ENCODE measurements around the gene KCNC3.
A peak's percentile ranks its signal among the peaks of the same experiment; 100 is the strongest.

Gene KCNC3

GRCh38 chr19:50317115-50317514 is 12.1 kb downstream of the KCNC3 start:
- no peak for DNase-seq (ENCODE audit: extremely low read depth, insufficient read length)
- TF ChIP-seq CTCF (IDR thresholded peaks at IDR 0.05; ENCODE audit: insufficient read depth, low read length, poor library complexity, severe bottlenecking) = no peak
- Histone ChIP-seq H3K27me3 (replicated peaks; ENCODE audit: control insufficient read depth, insufficient read depth, low read length) (peaks cover 5% of the 10 kb centered on the region), H3K36me3 (ENCODE audit: control insufficient read depth, insufficient read depth, low read length) (no peaks in the 10 kb centered on the region), H3K4me3 (replicated peaks; ENCODE audit: low read depth, low read length) (no peak overlapping the region)

GRCh38 chr19:50315773-50316448 is 13.3 kb downstream of the KCNC3 start:
- Histone ChIP-seq H3K27me3 (replicated peaks; ENCODE audit: control insufficient read depth, insufficient read depth, low read length) (peaks cover 5% of the 10 kb centered on the region), H3K4me3 (replicated peaks; ENCODE audit: low read depth, low read length) (peak overlapping the region; percentile 33), H3K36me3 (ENCODE audit: control insufficient read depth, insufficient read depth, low read length) (no peaks in the 10 kb centered on the region)
- peak; percentile 3 for TF ChIP-seq CTCF (IDR thresholded peaks at IDR 0.05; ENCODE audit: insufficient read depth, low read length, poor library complexity, severe bottlenecking)
- peak; percentile 68 for DNase-seq (ENCODE audit: extremely low read depth, insufficient read length)

- H3K36me3 ChIP-seq (ENCODE audit: control insufficient read depth, insufficient read depth, low read length) = no peaks in the 10 kb centered on the region
- H3K4me3 ChIP-seq (replicated peaks; ENCODE audit: low read depth, low read length) = no peak overlapping the region
- TF ChIP-seq CTCF (IDR thresholded peaks at IDR 0.05; ENCODE audit: insufficient read depth, low read length, poor library complexity, severe bottlenecking) = no peak
- H3K27me3 ChIP-seq (replicated peaks; ENCODE audit: control insufficient read depth, insufficient read depth, low read length) = peaks cover 5% of the 10 kb centered on the region
- DNase-seq (ENCODE audit: extremely low read depth, insufficient read length) = no peak
These were observed 14.2 kb downstream of the KCNC3 start for GRCh38 chr19:50314724-50315708.

- TF ChIP-seq CTCF (IDR thresholded peaks at IDR 0.05; ENCODE audit: insufficient read depth, low read length, poor library complexity, severe bottlenecking) = no peak
- H3K36me3 ChIP-seq (ENCODE audit: control insufficient read depth, insufficient read depth, low read length) = no peaks in the 10 kb centered on the region
- DNase-seq (ENCODE audit: extremely low read depth, insufficient read length) = no peak
- H3K4me3 ChIP-seq (replicated peaks; ENCODE audit: low read depth, low read length) = no peak overlapping the region
- peaks cover 5% of the 10 kb centered on the region for H3K27me3 ChIP-seq (replicated peaks; ENCODE audit: control insufficient read depth, insufficient read depth, low read length)
These were observed 15.2 kb downstream of the KCNC3 start for GRCh38 chr19:50313812-50314536.

GRCh38 chr19:50312967-50313811 is 16.0 kb downstream of the KCNC3 start:
- peaks cover 5% of the 10 kb centered on the region for H3K27me3 ChIP-seq (replicated peaks; ENCODE audit: control insufficient read depth, insufficient read depth, low read length)
- no peaks in the 10 kb centered on the region for H3K36me3 ChIP-seq (ENCODE audit: control insufficient read depth, insufficient read depth, low read length)
- DNase-seq (ENCODE audit: extremely low read depth, insufficient read length) = no peak
- no peak for TF ChIP-seq CTCF (IDR thresholded peaks at IDR 0.05; ENCODE audit: insufficient read depth, low read length, poor library complexity, severe bottlenecking)
- H3K4me3 ChIP-seq (replicated peaks; ENCODE audit: low read depth, low read length) = no peak overlapping the region
